PC-3 (cell line): ENCODE results near the gene ITM2C.

ENCODE experiments used
- EZH2 ChIP-seq: fragments of 300-600 bp; sonication (generic); IDR thresholded peaks from one replicate; pipeline ENCODE4 v1.6.1; 2017; ENCODE audit warnings: antibody characterized with exemption, mild to moderate bottlenecking, low read length; ENCODE audit not compliant: unreplicated experiment
- EZH2phosphoT487 ChIP-seq: fragments of 300-600 bp; sonication (generic); IDR thresholded peaks from 2 replicates; pipeline ENCODE4 v1.6.1; 2018; ENCODE audit warnings: mild to moderate bottlenecking, antibody characterized with exemption, low read length, borderline replicate concordance
- TF ChIP-seq, protein P1 (sequence below): fragments of 300-600 bp; sonication (generic); conservative IDR thresholded peaks from 2 replicates; pipeline ENCODE4 v1.5.1; 2017; ENCODE audit warnings: antibody characterized with exemption, low read depth, mild to moderate bottlenecking, low read length

DNA sequence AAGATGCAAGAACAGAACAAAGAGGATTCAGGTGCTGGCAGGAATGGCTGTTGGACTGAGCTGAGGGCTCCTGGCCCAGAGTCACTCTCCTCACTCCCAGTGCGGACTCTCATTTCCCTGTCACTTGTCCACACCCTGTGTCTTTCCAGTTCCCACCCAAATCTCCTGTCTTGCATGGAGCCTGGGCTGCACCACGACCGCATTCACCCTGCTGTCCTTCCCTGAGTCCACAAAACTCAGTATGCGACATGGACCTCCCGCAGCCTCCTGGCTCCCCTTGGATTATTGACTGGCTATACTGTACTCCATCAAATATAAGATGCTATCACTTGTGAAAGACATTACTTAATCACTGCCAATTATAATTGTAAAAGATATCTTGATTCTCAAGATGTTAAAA lies 2.5 kb upstream of the ITM2C start:
- TF ChIP-seq, protein P1, sequence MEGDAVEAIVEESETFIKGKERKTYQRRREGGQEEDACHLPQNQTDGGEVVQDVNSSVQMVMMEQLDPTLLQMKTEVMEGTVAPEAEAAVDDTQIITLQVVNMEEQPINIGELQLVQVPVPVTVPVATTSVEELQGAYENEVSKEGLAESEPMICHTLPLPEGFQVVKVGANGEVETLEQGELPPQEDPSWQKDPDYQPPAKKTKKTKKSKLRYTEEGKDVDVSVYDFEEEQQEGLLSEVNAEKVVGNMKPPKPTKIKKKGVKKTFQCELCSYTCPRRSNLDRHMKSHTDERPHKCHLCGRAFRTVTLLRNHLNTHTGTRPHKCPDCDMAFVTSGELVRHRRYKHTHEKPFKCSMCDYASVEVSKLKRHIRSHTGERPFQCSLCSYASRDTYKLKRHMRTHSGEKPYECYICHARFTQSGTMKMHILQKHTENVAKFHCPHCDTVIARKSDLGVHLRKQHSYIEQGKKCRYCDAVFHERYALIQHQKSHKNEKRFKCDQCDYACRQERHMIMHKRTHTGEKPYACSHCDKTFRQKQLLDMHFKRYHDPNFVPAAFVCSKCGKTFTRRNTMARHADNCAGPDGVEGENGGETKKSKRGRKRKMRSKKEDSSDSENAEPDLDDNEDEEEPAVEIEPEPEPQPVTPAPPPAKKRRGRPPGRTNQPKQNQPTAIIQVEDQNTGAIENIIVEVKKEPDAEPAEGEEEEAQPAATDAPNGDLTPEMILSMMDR, result no peak
- TF ChIP-seq EZH2 (no peak), EZH2phosphoT487 (no peak)
